SK-N-SH (cell line): ENCODE data around the gene PTPA. TPM values are rescaled to one million over a fixed set of nuclear protein-coding genes. Genes with fewer than 3 reads are reported as not detected.

Experiments used
- CTCF ChIA-PET: fragments of 300-600, 350-600 bp; formaldehyde crosslinking; extraction: SDS; loops from one replicate; lab custom pipeline; 2021; lab: Yijun Ruan, JAX
- POLR2A ChIA-PET: fragments of 350-600 bp; sonication (Branson Sonifier 250); formaldehyde crosslinking; extraction: SDS; loops from one replicate; lab custom pipeline; 2020; ENCODE audit warnings: antibody characterized with exemption, inconsistent platforms; lab: Yijun Ruan, JAX
- DNase-seq: peaks from one replicate; pipeline ENCODE4 v3.0.0; 2012
- H2AFZ ChIP-seq: fragments of 200-600 bp; sonication (generic); 2 replicates; pipeline ENCODE4 v1.8.1; 2016; ENCODE audit warnings: antibody characterized with exemption, mild to moderate bottlenecking, low read depth
- H3F3A ChIP-seq: fragments of 200-600 bp; sonication (generic); replicated peaks from 2 replicates; pipeline ENCODE3; 2016; ENCODE audit warnings: antibody characterized with exemption, mild to moderate bottlenecking; ENCODE audit not compliant: insufficient read depth
- H3K27ac ChIP-seq, 2 experiments: fragments of 200-500 bp in 1 of 2; fragments of 200-600 bp in 1 of 2; sonication (Bioruptor generic) in 1 of 2; sonication (generic), shearing (Covaris generic) in 1 of 2; 2 replicates each; pipeline versions ENCODE4 v1.5.1 to v1.6.1; 2014 to 2016; ENCODE audit warnings: low read depth in 2 of 2, inconsistent platforms in 1 of 2, low read length in 1 of 2, mild to moderate bottlenecking in 1 of 2, mixed read lengths in 1 of 2
- H3K27me3 ChIP-seq: fragments of 200-600 bp; sonication (generic), shearing (Covaris generic); 2 replicates; pipeline ENCODE4 v1.6.1; 2016; ENCODE audit warnings: mixed run types; ENCODE audit not compliant: insufficient read depth
- H3K36me3 ChIP-seq, 2 experiments: fragments of 200-500 bp in 1 of 2; fragments of 200-600 bp in 1 of 2; sonication (Bioruptor generic) in 1 of 2; sonication (generic) in 1 of 2; replicated peaks in 1 of 2; 2 replicates each; pipeline versions ENCODE3 to v1.5.1; 2014 to 2016; ENCODE audit warnings: low read length in 1 of 2, mild to moderate bottlenecking in 1 of 2; ENCODE audit not compliant: insufficient read depth in 2 of 2, control insufficient read depth in 1 of 2
- H3K4me1 ChIP-seq, 2 experiments: fragments of 200-500 bp in 1 of 2; fragments of 200-600 bp in 1 of 2; sonication (Bioruptor generic) in 1 of 2; sonication (generic), shearing (Covaris generic) in 1 of 2; 2 replicates each; pipeline versions ENCODE4 v1.5.1 to v1.6.1; 2014 to 2016; ENCODE audit warnings: low read depth in 1 of 2, low read length in 1 of 2, mixed run types in 1 of 2; ENCODE audit not compliant: insufficient read depth in 2 of 2, control insufficient read depth in 1 of 2
- H3K4me2 ChIP-seq: fragments of 200-600 bp; sonication (generic), shearing (Covaris generic); 2 replicates; pipeline ENCODE4 v1.6.1; 2017; ENCODE audit warnings: mixed run types
- H3K4me3 ChIP-seq, 2 experiments: fragments of 200-500 bp in 1 of 2; fragments of 200-600 bp in 1 of 2; sonication (Bioruptor generic) in 1 of 2; sonication (generic), shearing (Covaris generic) in 1 of 2; 2 replicates each; pipeline versions ENCODE4 v1.5.1 to v1.8.1; 2014 to 2016; ENCODE audit warnings: low read depth in 2 of 2, inconsistent platforms in 1 of 2, low read length in 1 of 2, mild to moderate bottlenecking in 1 of 2, mixed read lengths in 1 of 2, moderate library complexity in 1 of 2
- H3K79me2 ChIP-seq: fragments of 200-600 bp; sonication (generic); 2 replicates; pipeline ENCODE4 v1.8.1; 2017; ENCODE audit warnings: mild to moderate bottlenecking; ENCODE audit not compliant: insufficient read depth
- H3K9ac ChIP-seq: fragments of 200-600 bp; sonication (generic); 2 replicates; pipeline ENCODE4 v1.6.1; 2017; ENCODE audit warnings: mixed run types
- H3K9me2 ChIP-seq: fragments of 200-600 bp; sonication (generic); 2 replicates; pipeline ENCODE4 v1.6.1; 2017; ENCODE audit warnings: mixed run types
- H3K9me3 ChIP-seq: fragments of 200-600 bp; sonication (generic); 2 replicates; pipeline ENCODE4 v1.6.1; 2017; ENCODE audit warnings: mixed run types, mild to moderate bottlenecking, moderate library complexity
- H4K20me1 ChIP-seq: fragments of 200-600 bp; sonication (generic); 2 replicates; pipeline ENCODE4 v1.6.1; 2017; ENCODE audit warnings: mild to moderate bottlenecking, mixed run types; ENCODE audit not compliant: insufficient read depth
- CHD2 ChIP-seq: fragments of 150-350 bp; IDR thresholded peaks from 2 replicates; pipeline ENCODE4 v1.6.1; 2018; ENCODE audit warnings: low read length; ENCODE audit not compliant: partially characterized antibody
- CTCF ChIP-seq: fragments of 200-600 bp; sonication (generic); IDR thresholded peaks from 2 replicates; pipeline ENCODE4 v1.6.1; 2017; ENCODE audit warnings: antibody characterized with exemption, mild to moderate bottlenecking, moderate library complexity
- ELF1 ChIP-seq: IDR thresholded peaks from 2 replicates; pipeline ENCODE4 v1.4.0; 2012
- EZH2phosphoT487 ChIP-seq: fragments of 200-600 bp; sonication (generic); IDR thresholded peaks from 2 replicates; pipeline ENCODE4 v1.6.1; 2017; ENCODE audit warnings: low read depth, mixed run types, mild to moderate bottlenecking, antibody characterized with exemption, moderate library complexity, borderline replicate concordance
- FOXJ3 ChIP-seq: sonication (generic); formaldehyde crosslinking; IDR thresholded peaks from 2 replicates; pipeline ENCODE4 v1.5.1; 2020; ENCODE audit warnings: mild to moderate bottlenecking, missing genetic modification reagents
- FOXM1 ChIP-seq: IDR thresholded peaks from 2 replicates; pipeline ENCODE4 v1.4.0; 2012; ENCODE audit warnings: low read depth, mild to moderate bottlenecking
- MAX ChIP-seq: IDR thresholded peaks from 2 replicates; pipeline ENCODE4 v1.4.0; 2012; ENCODE audit warnings: low read depth
- MXI1 ChIP-seq: IDR thresholded peaks from 2 replicates; pipeline ENCODE4 v1.6.1; 2012; ENCODE audit warnings: mild to moderate bottlenecking, low read depth, low read length, improper control_type of control experiment
- NFIC ChIP-seq: IDR thresholded peaks from 2 replicates; pipeline ENCODE4 v1.4.0; 2012; ENCODE audit warnings: borderline replicate concordance
- NRF1 ChIP-seq: IDR thresholded peaks from 2 replicates; pipeline ENCODE4 v1.6.1; 2012; ENCODE audit warnings: low read depth, mild to moderate bottlenecking, low read length
- POLR2AphosphoS5 ChIP-seq: IDR thresholded peaks from 2 replicates; pipeline ENCODE4 v1.6.1; 2012; ENCODE audit warnings: low read depth, low read length
- RAD21 ChIP-seq: IDR thresholded peaks from 2 replicates; pipeline ENCODE4 v1.6.1; 2012; ENCODE audit warnings: mild to moderate bottlenecking, low read length
- RFX5 ChIP-seq: IDR thresholded peaks from 2 replicates; pipeline ENCODE4 v1.6.1; 2012; ENCODE audit warnings: mild to moderate bottlenecking, improper control_type of control experiment, low read length
- RXRA ChIP-seq: IDR thresholded peaks from 2 replicates; pipeline ENCODE4 v1.4.0; 2012; ENCODE audit warnings: low read depth, mild to moderate bottlenecking, borderline replicate concordance
- USF1 ChIP-seq: IDR thresholded peaks from 2 replicates; pipeline ENCODE4 v1.4.0; 2012; ENCODE audit warnings: low read depth, borderline replicate concordance
- USF2 ChIP-seq: fragments of 150-350 bp; IDR thresholded peaks from 2 replicates; pipeline ENCODE4 v1.6.1; 2017; ENCODE audit warnings: antibody characterized with exemption, low read length, low read depth, borderline replicate concordance
- YY1 ChIP-seq: IDR thresholded peaks from 2 replicates; pipeline ENCODE4 v1.4.0; 2012; ENCODE audit warnings: low read depth, mild to moderate bottlenecking
- ZBTB33 ChIP-seq: IDR thresholded peaks from 2 replicates; pipeline ENCODE4 v1.4.0; 2012; ENCODE audit warnings: low read depth, borderline replicate concordance
- WGBS: methylation state at CpG from one replicate; pipeline ENCODE4 v1.1.6; 2017; ENCODE audit warnings: low lambda C conversion rate; 5-methylcytosine and 5-hydroxymethylcytosine counted together
- polyA plus RNA-seq, 3 experiments: library from polyadenylated mRNA; depleted of rRNA; stranded (reverse); fragments of >200 nt; gene quantifications; 2 replicates each; pipeline ENCODE4 v1.2.3, GENCODE V29; 2012

The PTPA gene
- polyA plus RNA-seq, 1 of the 3 experiments (the other 2 are of a cell fraction) = 130 TPM

- H3K9me2 ChIP-seq = no peaks in the 10 kb centered on the region
- DNase-seq = no peak
- CTCF ChIA-PET = interaction anchor here (0.5 to 1.0 kb wide), 2 partner anchors 11 to 14 kb away, joined by 3 to 4 read pairs; no protein-coding TSS in a partner anchor
- H3K36me3 ChIP-seq = peaks cover 0 to 15% of the 10 kb centered on the region in 2 experiments
- no peaks in the 10 kb centered on the region for H3K9me3 ChIP-seq
- no CpG with 5 or more reads among the region's 17 CpGs for WGBS
- no peak overlapping the region for H2AFZ ChIP-seq
- no peak overlapping the region for H3K4me3 ChIP-seq
- no peak overlapping the region for H3K9ac ChIP-seq
- H3K4me1 ChIP-seq = peaks cover 6 to 15% of the 10 kb centered on the region in 2 experiments; a peak in 2 of 4 replicates
- no peaks in the 10 kb centered on the region for H3F3A ChIP-seq
- H3K27ac ChIP-seq = no peak overlapping the region
- TF ChIP-seq MAX (no peak), USF2 (no peak), YY1 (no peak), USF1 (no peak), ELF1 (no peak), POLR2AphosphoS5 (no peak), NFIC (no peak), MXI1 (no peak), RFX5 (no peak), FOXJ3 (CRISPR knock-in tag) (no peak), RAD21 (no peak), CTCF (no peak), ZBTB33 (no peak), FOXM1 (no peak), CHD2 (no peak), NRF1 (no peak), EZH2phosphoT487 (no peak), RXRA (no peak)
- TF ChIP-seq, all 33 proteins: peak for 0
- Histone ChIP-seq H4K20me1 (no peaks in the 10 kb centered on the region), H3K79me2 (peaks cover 21% of the 10 kb centered on the region), H3K27me3 (no peaks in the 10 kb centered on the region), H3K4me2 (no peak overlapping the region)
- POLR2A ChIA-PET = no interaction called here
Observed at GRCh38 chr9:129105857-129106694, 5.1 kb upstream of the PTPA start.
